Measurements from ENCODE around the gene TARS3. TPM values are rescaled to one million over a fixed set of nuclear protein-coding genes. Genes with fewer than 3 reads are reported as not detected.

TARS3 gene
- total RNA-seq, 1 experiment from 2014 or later = 14.1 TPM

DNA sequence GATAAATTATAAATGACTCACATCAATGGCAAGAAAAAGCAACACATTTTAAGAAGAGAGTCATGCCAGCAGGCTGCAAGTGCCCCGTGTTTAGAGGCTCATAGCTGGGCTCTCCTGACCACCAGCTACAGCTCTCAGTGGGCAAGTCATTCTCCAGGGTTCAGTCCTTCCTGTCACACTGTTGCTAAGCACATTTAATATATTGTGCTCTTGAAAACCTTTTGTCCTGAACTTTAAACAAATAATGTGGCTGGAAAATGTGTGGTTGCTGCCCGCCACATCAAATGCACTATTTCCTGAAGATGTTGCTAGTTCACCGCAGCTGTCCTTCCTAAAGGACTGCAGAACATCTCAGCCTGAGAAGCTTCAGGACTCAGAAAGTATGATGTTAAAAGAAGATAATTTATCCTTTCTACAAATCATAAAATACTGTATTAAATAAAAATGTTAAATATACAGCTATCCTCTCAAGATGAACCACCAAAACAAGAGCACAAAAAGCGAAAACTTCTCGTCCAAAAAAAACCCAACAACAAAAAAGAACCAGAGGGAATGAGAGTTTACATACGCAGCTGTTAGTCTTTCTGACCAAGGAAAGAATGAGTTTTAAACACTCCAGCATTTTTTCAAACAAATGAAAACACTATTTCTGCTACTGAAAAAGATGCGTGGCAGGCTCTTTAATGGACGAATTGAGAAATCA, 951 bp downstream of the TARS3 start:
- Mint-ChIP-seq H3K4me3 (peak overlapping the region; percentile 78 to 83), H3K27me3 (ENCODE audit: low read depth) (no peaks in the 10 kb centered on the region), H3K4me1 (peaks cover 10 to 11% of the 10 kb centered on the region in 2 experiments; a peak in 3 of 4 replicates), H3K36me3 (ENCODE audit: insufficient read depth in 1 of 3, low read depth in 3 of 3) (peaks cover 7 to 30% (median 18%) of the 10 kb centered on the region in 3 experiments; a peak in 6 of 7 replicates), H3K9me3 (no peaks in the 10 kb centered on the region), H3K27ac (no peak overlapping the region; a peak in 1 of 7 replicates)
- H3K23ac ChIP-seq (ENCODE audit: insufficient read length, low read depth, low read length) = no peak overlapping the region
- no peaks in the 10 kb centered on the region for H3K4me1 ChIP-seq (ENCODE audit: insufficient read depth, low read length)
- H2BK5ac ChIP-seq (ENCODE audit: insufficient read length, low read length) = no peak overlapping the region
- no peak overlapping the region for H2AK5ac ChIP-seq (ENCODE audit: insufficient read length, low read length)
- H3K27me3 ChIP-seq (ENCODE audit: insufficient read depth, low read length) = no peaks in the 10 kb centered on the region
- no peak overlapping the region for H2BK15ac ChIP-seq (ENCODE audit: low read depth, low read length)
- H4K91ac ChIP-seq (ENCODE audit: insufficient read length, low read depth, low read length) = no peak overlapping the region
- H3K4ac ChIP-seq (ENCODE audit: low read depth, low read length) = no peak overlapping the region
- no peak overlapping the region for H3K14ac ChIP-seq (ENCODE audit: insufficient read depth, low read length)
- H2BK12ac ChIP-seq (ENCODE audit: insufficient read length, low read depth, low read length) = no peak overlapping the region
- no peak for DNase-seq
- H2AFZ ChIP-seq (ENCODE audit: low read length) = no peak overlapping the region
- H3K79me1 ChIP-seq (ENCODE audit: insufficient read depth, low read depth, low read length, poor library complexity, severe bottlenecking) = no peaks in the 10 kb centered on the region
- no peak overlapping the region for H4K5ac ChIP-seq (ENCODE audit: insufficient read length, low read depth, low read length)
- H3K18ac ChIP-seq (ENCODE audit: insufficient read length, low read depth, low read length) = no peak overlapping the region
- H3K79me2 ChIP-seq (ENCODE audit: insufficient read depth, low read length) = no peaks in the 10 kb centered on the region
- no CpG with 5 or more reads among the region's 8 CpGs for WGBS (ENCODE audit: extremely low coverage, insufficient read length, low lambda C conversion rate)
- no peaks in the 10 kb centered on the region for H3K9me3 ChIP-seq (ENCODE audit: control insufficient read depth, low read depth, low read length)
- peaks cover 6% of the 10 kb centered on the region for H3K23me2 ChIP-seq (ENCODE audit: insufficient read length, low read depth, low read length, poor library complexity, severe bottlenecking)
- H3K56ac ChIP-seq (ENCODE audit: insufficient read length, low read depth, low read length) = no peak overlapping the region
- no peak overlapping the region for H2BK20ac ChIP-seq (ENCODE audit: low read depth, low read length, poor library complexity, severe bottlenecking)
- H4K8ac ChIP-seq (replicated peaks; ENCODE audit: insufficient read length, low read depth, low read length) = no peak overlapping the region
- H3K9ac ChIP-seq (ENCODE audit: extremely low read depth, insufficient read length, low read length) = peak overlapping the region; percentile 35
- no peak overlapping the region for H2BK120ac ChIP-seq (ENCODE audit: low read depth, low read length, poor library complexity, severe bottlenecking)
- H3K27ac ChIP-seq (ENCODE audit: insufficient read length, low read depth, low read length) = no peak overlapping the region
- peak overlapping the region; percentile 35 for H3K4me2 ChIP-seq (ENCODE audit: insufficient read depth, insufficient read length, low read length)
- no peak overlapping the region for H3T11ph ChIP-seq (ENCODE audit: low read length)
- TF ChIP-seq, protein P1, sequence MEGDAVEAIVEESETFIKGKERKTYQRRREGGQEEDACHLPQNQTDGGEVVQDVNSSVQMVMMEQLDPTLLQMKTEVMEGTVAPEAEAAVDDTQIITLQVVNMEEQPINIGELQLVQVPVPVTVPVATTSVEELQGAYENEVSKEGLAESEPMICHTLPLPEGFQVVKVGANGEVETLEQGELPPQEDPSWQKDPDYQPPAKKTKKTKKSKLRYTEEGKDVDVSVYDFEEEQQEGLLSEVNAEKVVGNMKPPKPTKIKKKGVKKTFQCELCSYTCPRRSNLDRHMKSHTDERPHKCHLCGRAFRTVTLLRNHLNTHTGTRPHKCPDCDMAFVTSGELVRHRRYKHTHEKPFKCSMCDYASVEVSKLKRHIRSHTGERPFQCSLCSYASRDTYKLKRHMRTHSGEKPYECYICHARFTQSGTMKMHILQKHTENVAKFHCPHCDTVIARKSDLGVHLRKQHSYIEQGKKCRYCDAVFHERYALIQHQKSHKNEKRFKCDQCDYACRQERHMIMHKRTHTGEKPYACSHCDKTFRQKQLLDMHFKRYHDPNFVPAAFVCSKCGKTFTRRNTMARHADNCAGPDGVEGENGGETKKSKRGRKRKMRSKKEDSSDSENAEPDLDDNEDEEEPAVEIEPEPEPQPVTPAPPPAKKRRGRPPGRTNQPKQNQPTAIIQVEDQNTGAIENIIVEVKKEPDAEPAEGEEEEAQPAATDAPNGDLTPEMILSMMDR (conservative IDR thresholded peaks at IDR 0.05) = no peak
- no peaks in the 10 kb centered on the region for H4K20me1 ChIP-seq (ENCODE audit: control insufficient read depth, insufficient read depth, insufficient read length)
